ENCODE data around the gene KISS1R. TPM values are rescaled to one million over a fixed set of nuclear protein-coding genes. Genes with fewer than 3 reads are reported as not detected.
A peak's percentile ranks its signal among the peaks of the same experiment; 100 is the strongest.
"Not testable (repeated sequence)": the region's sequence is repeated elsewhere in the genome, so short reads cannot be mapped to it uniquely, and the experiment has no call there.

Gene KISS1R
- total RNA-seq, 1 donor from 2014 or later: not detected

DNA sequence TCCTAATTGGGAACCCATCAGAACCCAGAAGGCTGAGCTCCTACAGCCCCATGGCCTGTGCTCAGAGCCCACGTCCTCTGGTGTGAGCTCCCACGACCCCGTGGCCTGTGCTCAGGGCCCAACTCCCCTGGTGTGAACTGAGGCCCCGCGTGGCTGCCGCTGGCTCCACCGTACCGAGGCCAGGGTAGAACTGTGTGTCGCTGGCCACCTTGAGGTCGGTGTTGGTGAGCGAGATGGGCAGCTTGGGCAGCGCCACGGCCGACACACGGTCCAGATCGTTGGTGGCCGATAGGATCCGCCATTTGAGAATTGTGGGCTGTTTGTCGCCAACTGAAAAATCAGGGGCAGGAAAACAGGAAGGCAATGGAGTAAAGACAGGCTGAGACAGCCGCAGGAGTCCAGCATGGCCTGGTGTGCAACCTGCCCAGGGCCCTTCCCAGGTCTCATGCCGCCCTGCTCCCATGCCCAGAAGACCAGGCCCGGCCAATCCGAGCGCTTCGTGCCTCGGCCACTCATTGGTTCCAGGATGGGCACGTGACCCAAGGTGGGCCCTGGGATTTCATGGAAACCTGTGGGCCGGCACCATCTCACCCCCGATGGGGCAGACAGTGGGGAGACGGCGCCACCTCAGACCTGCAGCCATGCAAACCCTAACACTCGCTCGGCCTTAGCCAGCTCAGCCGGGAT, 35.6 kb upstream of the KISS1R start:
- no peak for DNase-seq (ENCODE audit: low read depth, low spot score)

DNA sequence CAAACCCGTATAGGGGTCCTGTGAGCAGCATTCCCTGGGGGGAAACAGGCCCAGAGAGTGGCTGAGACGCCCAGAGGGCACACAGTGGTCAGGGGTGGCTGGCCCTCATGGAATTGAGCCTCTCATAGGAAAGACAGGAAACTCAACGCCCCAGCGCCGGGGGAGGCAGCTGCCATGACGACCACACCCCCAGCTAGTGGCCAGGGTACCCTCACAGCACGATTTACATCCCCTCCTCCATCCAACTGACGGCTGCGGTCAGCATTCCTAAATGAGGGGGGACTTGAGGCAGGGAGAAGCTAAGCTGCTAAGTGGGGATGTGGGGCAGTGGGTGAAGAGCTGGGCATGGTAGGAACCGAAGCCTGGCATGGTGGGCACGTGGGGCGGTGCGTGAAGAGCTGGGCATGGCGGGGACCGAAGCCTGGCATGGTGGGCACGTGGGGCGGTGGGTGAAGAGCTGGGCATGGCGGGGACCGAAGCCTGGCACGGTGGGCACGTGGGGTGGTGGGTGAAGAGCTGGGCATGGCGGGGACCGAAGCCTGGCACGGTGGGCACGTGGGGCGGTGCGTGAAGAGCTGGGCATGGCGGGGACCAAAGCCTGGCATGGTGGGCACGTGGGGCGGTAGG, 34.1 kb upstream of the KISS1R start:
- no peak for DNase-seq (ENCODE audit: low read depth, low spot score)

- no peak for DNase-seq (ENCODE audit: low read depth, low spot score)
Measured at GRCh38 chr19:883661-884211, 33.4 kb upstream of the KISS1R start.

- DNase-seq (ENCODE audit: low read depth, low spot score): no peak
Measured at GRCh38 chr19:884420-885211, 32.5 kb upstream of the KISS1R start.

GRCh38 chr19:885536-886224, 31.5 kb upstream of the KISS1R start:
- DNase-seq (ENCODE audit: low read depth, low spot score): no peak

- no peak for DNase-seq (ENCODE audit: low read depth, low spot score)
Measured at GRCh38 chr19:887072-887471, 30.1 kb upstream of the KISS1R start.

DNA sequence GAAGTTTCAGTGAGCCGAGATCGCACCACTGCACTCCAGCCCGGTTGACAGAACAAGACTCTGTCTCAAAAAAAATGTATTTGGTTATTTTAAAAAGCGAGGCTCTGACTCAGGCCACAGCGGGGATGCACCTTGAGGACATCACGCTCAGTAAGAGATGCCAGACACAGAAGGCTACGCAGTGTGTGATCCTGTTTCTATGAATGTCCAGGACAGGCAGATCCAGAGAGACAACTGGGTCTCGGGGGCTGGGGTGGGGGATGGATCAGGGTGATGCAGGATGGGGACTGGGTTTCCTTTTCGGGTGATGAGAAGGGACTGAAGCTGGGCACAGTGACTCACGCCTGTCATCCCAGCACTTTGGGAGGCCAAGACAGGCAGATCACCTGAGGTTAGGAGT, 29.5 kb upstream of the KISS1R start:
- no peak for DNase-seq (ENCODE audit: low read depth, low spot score)

- DNase-seq (ENCODE audit: low read depth, low spot score): no peak
Measured at GRCh38 chr19:888581-889385, 28.4 kb upstream of the KISS1R start.

DNA sequence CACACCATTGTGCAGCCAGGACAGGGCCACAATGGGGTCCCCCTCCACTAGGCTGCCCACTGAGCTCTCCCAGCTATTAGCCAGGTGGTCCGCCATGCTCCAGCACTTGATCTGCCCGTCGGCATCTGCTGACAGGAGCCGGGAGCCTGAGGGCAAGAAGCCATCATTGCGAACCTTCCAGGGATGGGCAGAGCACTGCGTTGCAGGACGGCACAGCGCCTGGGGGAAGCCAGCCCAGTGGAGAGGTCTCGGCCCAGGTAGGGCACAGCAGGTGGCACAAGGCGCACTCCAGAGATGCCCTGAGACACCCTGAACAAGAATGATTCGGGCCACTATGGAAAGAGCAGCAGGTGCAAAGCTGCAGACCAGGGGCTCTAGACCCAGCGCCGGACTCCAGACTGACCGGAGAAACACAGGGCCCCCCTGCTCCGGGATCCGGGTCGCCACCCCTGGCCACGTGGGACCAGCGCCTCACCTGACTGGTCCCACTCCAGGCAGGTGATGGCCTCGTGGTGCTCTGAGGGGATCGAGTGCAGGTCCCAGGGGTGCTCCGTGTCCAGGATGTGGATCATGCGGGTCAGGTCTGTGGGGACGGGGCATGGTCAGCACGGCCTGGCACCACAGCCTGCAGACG, 27.4 kb upstream of the KISS1R start:
- DNase-seq (ENCODE audit: low read depth, low spot score): no peak

GRCh38 chr19:890831-891230, 26.3 kb upstream of the KISS1R start:
- no peak for DNase-seq (ENCODE audit: low read depth, low spot score)

DNA sequence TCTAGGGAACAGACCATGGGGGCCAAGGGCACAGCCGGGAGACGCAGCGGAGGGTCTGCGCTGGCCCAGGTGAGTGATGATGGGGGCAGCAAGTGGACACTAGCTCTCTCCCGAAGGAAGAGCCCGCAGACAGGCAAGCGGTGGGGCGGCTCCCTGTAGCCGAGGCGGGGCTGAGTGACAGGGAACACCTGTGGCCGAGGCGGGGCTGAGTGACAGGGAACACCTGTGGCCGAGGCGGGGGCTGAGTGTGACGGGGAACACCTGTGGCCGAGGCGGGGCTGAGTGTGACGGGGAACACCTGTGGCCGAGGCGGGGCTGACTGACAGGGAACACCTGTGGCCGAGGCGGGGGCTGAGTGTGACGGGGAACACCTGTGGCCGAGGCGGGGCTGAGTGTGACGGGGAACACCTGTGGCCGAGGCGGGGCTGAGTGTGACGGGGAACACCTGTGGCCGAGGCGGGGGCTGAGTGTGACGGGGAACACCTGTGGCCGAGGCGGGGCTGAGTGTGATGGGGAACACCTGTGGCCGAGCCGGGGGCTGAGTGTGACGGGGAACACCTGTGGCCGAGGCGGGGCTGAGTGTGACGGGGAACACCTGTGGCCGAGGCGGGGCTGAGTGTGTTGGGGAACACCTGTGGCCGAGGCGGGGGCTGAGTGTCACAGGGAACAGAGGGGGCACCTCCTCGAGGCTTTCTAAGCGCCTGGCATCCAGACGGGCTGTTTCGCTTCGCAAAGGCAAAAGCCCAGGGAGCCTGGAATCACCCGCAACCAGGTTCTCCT, 25.5 kb upstream of the KISS1R start:
- DNase-seq (ENCODE audit: low read depth, low spot score): not testable (repeated sequence)

GRCh38 chr19:892243-892893, 24.8 kb upstream of the KISS1R start:
- DNase-seq (ENCODE audit: low read depth, low spot score): no peak

DNA sequence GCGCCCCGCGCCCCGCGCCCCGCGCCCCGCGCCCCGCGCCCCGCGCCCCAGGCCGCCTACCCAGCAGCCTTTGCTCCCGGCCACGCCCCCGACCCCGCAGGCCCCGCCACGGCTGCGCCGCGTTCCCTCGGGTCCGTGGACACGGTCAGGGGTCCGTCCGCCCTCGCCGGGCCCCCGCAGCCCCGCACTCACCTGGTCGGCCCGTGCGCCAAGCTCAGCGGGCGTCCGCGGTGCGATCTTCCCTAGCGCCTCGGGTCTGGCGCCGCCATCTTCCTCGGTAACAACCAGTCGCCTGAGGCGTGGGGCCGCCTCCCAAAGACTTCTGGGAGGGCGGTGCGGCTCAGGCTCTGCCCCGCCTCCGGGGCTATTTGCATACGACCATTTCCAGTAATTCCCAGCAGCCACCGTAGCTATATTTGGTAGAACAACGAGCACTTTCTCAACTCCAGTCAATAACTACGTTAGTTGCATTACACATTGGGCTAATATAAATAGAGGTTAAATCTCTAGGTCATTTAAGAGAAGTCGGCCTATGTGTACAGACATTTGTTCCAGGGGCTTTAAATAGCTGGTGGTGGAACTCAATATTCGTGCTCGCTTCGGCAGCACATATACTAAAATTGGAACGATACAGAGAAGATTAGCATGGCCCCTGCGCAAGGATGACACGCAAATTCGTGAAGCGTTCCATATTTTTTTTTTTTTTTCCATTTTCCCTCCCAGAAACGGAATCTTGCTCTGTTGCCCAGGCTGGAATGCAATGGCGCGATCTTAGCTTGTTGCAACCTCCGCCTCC, 24.0 kb upstream of the KISS1R start, which contains the start of the genes MED16 and RNU6-9:
TSS of gene MED16 (minus strand) at position 294 of the 796 bp plus-strand sequence. CDS start 2,056 bp downstream, outside the sequence.
TSS of gene RNU6-9 (plus strand) at position 591 of the 796 bp plus-strand sequence.
- peak; percentile 75 for DNase-seq (ENCODE audit: low read depth, low spot score)

DNA sequence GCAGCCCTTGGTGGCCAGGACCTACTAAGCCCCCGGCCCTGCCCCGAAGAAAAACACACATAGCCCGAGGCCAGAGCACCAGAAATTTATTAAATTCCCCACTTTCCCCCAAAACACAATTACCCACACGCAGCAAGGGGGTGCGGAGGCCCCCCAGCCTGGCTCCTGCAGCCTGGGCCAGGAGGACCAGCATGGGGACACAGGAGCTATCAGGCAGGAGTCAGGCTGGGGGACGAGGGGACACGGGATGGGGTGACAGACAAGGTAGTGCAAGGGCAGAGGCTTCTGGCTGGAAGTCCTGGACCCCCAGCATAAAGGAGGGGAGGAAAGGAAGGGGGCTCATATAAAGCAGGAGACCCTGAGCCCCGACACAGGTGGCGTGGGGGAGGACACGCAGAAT, 20.7 kb upstream of the KISS1R start:
- no peak for DNase-seq (ENCODE audit: low read depth, low spot score)

DNA sequence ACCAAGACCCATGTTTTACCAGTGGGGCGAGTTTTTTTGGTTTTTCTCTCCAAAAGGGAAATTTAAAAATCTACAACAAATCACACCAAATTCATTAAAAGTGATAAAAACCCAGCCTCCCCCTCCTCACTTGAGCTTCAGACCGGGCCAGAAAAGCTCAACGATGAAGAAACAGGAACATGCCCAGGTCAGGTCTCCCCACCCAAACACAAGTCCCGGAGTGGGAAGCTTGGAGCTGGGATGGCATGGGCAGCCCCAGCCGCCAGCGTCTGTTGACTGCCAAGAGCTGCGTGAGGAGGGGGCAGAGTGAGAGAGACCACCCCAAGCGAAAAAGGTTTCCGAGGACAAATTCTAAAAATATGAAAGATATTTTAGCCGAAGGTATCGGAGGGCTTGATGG, 20.1 kb upstream of the KISS1R start:
- DNase-seq (ENCODE audit: low read depth, low spot score): no peak

DNA sequence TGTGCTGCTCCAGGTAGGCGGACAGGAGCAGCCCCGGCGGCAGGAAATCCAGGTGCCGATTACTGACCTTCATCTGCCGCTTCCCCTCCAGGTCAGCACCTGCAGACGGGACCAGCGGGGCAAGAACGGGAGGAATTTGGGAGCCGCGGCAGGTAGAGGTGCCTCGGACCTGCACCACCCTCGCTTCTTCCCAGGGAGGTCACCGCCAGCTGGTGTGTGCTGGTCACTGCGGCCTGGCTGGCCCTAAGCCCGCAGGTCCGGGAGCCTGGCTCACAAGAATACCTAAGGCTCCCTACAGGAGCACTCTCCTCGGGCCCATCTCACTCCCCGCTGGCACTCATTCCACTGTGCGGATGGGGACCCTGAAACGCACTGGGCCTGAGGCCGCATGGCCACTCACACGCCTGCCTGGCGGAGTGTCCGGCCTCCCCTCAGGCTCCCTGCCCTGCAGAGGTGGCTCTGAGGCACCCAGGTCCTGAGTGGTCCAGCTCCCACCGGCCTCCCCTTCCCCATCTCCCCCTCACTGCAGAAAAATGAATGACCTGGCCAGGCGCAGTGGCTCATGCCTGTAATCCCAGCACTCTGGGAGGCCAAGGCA, 19.6 kb upstream of the KISS1R start:
- no peak for DNase-seq (ENCODE audit: low read depth, low spot score)

- DNase-seq (ENCODE audit: low read depth, low spot score): no peak
Measured at GRCh38 chr19:898663-899062, 18.5 kb upstream of the KISS1R start.
